Activated CD4-positive, alpha-beta T cell treated with anti-CD3 and anti-CD28 coated beads, Interleukin-2, amount 50 U/mL, for 24 hours (primary cell): ENCODE results near the gene LIG3.
A peak's percentile ranks its signal among the peaks of the same experiment; 100 is the strongest.
"Not testable (repeated sequence)": the region's sequence is repeated elsewhere in the genome, so short reads cannot be mapped to it uniquely, and the experiment has no call there.

ENCODE experiments used
- DNase-seq, 2 donors: peaks; one replicate each; pipeline ENCODE4 v3.0.0-alpha.2; 2020; ENCODE audit warnings: low read depth in 1 of 2, low spot score in 1 of 2

Gene LIG3

GRCh38 chr17:34980353-34980680 lies at the start of gene LIG3:
Gene LIG3, plus strand, starts transcription at chr17:34980512. Its CDS starts 2,494 bp downstream, at chr17:34983006.
- DNase-seq: peak; percentile 91 to 92

GRCh38 chr17:34950780-34951179 lies 29.5 kb upstream of the LIG3 start:
- DNase-seq: not testable (repeated sequence)

GRCh38 chr17:34958438-34958837 lies 21.9 kb upstream of the LIG3 start:
- no peak for DNase-seq

GRCh38 chr17:34961093-34961911 lies 19.0 kb upstream of the LIG3 start, which contains the start of the genes CCT6B and ZNF830:
Gene CCT6B, minus strand, starts transcription at chr17:34961460. Its CDS starts 67 bp downstream, at chr17:34961393.
Gene ZNF830, plus strand, starts transcription at chr17:34961540. Its CDS starts 27 bp downstream, at chr17:34961567.
- DNase-seq: peak; percentile 74 to 87

GRCh38 chr17:34974179-34974578 lies 6.1 kb upstream of the LIG3 start:
- DNase-seq: no peak

GRCh38 chr17:34974794-34975785 lies 5.2 kb upstream of the LIG3 start:
- DNase-seq: no peak

- no peak for DNase-seq
These were observed 1.2 kb upstream of the LIG3 start for GRCh38 chr17:34979153-34979552.

GRCh38 chr17:34979650-34980352 lies 511 bp upstream of the LIG3 start:
- no peak for DNase-seq

- DNase-seq: peak in 1 of 2 donors; percentile 65
These were observed 597 bp downstream of the LIG3 start for GRCh38 chr17:34980681-34981537.

GRCh38 chr17:34981538-34982241 lies 1.4 kb downstream of the LIG3 start:
- no peak for DNase-seq

- DNase-seq: no peak
These were observed 6.9 kb downstream of the LIG3 start for GRCh38 chr17:34987232-34987631.

GRCh38 chr17:34988644-34989043 lies 8.3 kb downstream of the LIG3 start:
- DNase-seq: no peak

- no peak for DNase-seq
These were observed 9.2 kb downstream of the LIG3 start for GRCh38 chr17:34989473-34989872.

GRCh38 chr17:34990921-34991365 lies 10.6 kb downstream of the LIG3 start:
- DNase-seq: no peak

GRCh38 chr17:34991606-34992005 lies 11.3 kb downstream of the LIG3 start:
- no peak for DNase-seq

- no peak for DNase-seq
These were observed 12.7 kb downstream of the LIG3 start for GRCh38 chr17:34993031-34993430.

- DNase-seq: no peak
These were observed 16.3 kb downstream of the LIG3 start for GRCh38 chr17:34996422-34997285.

GRCh38 chr17:34997355-34997862 lies 17.1 kb downstream of the LIG3 start:
- no peak for DNase-seq
